ENCODE measurements around the gene BUD23. TPM values are rescaled to one million over a fixed set of nuclear protein-coding genes. Genes with fewer than 3 reads are reported as not detected.
A peak's percentile ranks its signal among the peaks of the same experiment; 100 is the strongest.

BUD23 gene
- total and polyA plus RNA-seq, 2 donors (not counting 1 experiment from before 2014, with no cell fraction given), result 62.4 to 63.9 TPM

- CTCF ChIA-PET, result interaction anchor here (0.6 to 2.5 kb wide), 3 partner anchors 11 to 148 kb away, joined by 3 to 7 read pairs (median 3); no protein-coding TSS in a partner anchor
- H3K27ac Mint-ChIP-seq, result peak overlapping the region; percentile 50
- peaks cover 0 to 10% (median 0%) of the 10 kb centered on the region in 4 experiments for H3K27me3 ChIP-seq (replicated peaks in 1 of 4; ENCODE audit: control extremely low read depth in 1 of 4, control insufficient read depth in 3 of 4, insufficient read depth in 4 of 4, low read length in 3 of 4)
Observed at GRCh38 chr7:73707045-73707631, 23.7 kb downstream of the BUD23 start.

More at GRCh38 chr7:73707045-73707631, 23.7 kb downstream of the BUD23 start:
- DNase-seq (peak; percentile 72), ATAC-seq (ENCODE audit: low read depth) (peak; percentile 82)
- Histone ChIP-seq H3K36me3 (replicated peaks in 1 of 2; ENCODE audit: control extremely low read depth in 1 of 2, control insufficient read depth in 1 of 2, extremely low read depth in 1 of 2, insufficient read depth in 2 of 2, low read length in 1 of 2) (no peaks in the 10 kb centered on the region), H3K4me3 (ENCODE audit: control extremely low read depth in 1 of 5, extremely low read depth in 1 of 5, insufficient read depth in 1 of 5, low read depth in 2 of 5, low read length in 4 of 5) (peak overlapping the region in 1 of 5 experiments; percentile 7), H3K27ac (ENCODE audit: low read length in 2 of 2) (no peak overlapping the region), H3K79me2 (ENCODE audit: control insufficient read depth, insufficient read depth, low read length) (no peaks in the 10 kb centered on the region), H4K20me1 (ENCODE audit: control insufficient read depth, insufficient read depth, low read length, poor library complexity, severe bottlenecking) (no peaks in the 10 kb centered on the region), H3K4me2 (replicated peaks; ENCODE audit: low read depth, low read length, poor library complexity, severe bottlenecking) (peak overlapping the region; percentile 68), H3K4me1 (ENCODE audit: control insufficient read depth in 2 of 2, insufficient read depth in 2 of 2, low read length in 2 of 2) (peaks cover 18 to 22% of the 10 kb centered on the region in 2 donors), H3K9me3 (ENCODE audit: control extremely low read depth in 1 of 3, control insufficient read depth in 2 of 3, insufficient read depth in 1 of 3, low read length in 2 of 3) (no peaks in the 10 kb centered on the region), H2AFZ (ENCODE audit: insufficient read depth, low read depth, low read length, poor library complexity, severe bottlenecking) (peak overlapping the region; percentile 66), H3K9ac (ENCODE audit: low read length) (peak overlapping the region; percentile 8)
- no peaks in the 10 kb centered on the region for H3K9me3 Mint-ChIP-seq (ENCODE audit: insufficient read depth)
- POLR2A ChIA-PET, result interaction anchor here (0.7 kb wide), 1 partner anchor 40 kb away, joined by 3 read pairs; no protein-coding TSS in a partner anchor
- intact Hi-C loops (cut with micrococcal nuclease), result loop anchor here (1.0 kb wide), 1 partner anchor 12 kb away; the partner anchor contains the start of gene STX1A
- H3K4me1 Mint-ChIP-seq, result peaks cover 25% of the 10 kb centered on the region
- H3K4me3 Mint-ChIP-seq, result peak overlapping the region; percentile 53
- peaks cover under 1% of the 10 kb centered on the region for H3K27me3 Mint-ChIP-seq
- no peak for TF ChIP-seq CTCF (IDR thresholded peaks at IDR 0.05)
- no peak for TF ChIP-seq EZH2 (IDR thresholded peaks at IDR 0.05; ENCODE audit: borderline replicate concordance, insufficient read depth, low read depth, low read length, poor library complexity, severe bottlenecking)
- WGBS (ENCODE audit: insufficient coverage), result 32% methylated on average over 14 of the region's 15 CpGs
